GM12892 (cell line): ENCODE data around the gene NFE2L3.
"Not testable (repeated sequence)": the region's sequence is repeated elsewhere in the genome, so short reads cannot be mapped to it uniquely, and the experiment has no call there.

Experiments used
- POLR2A ChIP-seq: IDR thresholded peaks from 2 replicates; pipeline ENCODE4 v1.6.1; 2011; ENCODE audit warnings: low read depth, low read length, control low read depth
- POLR2AphosphoS5 ChIP-seq: IDR thresholded peaks from 2 replicates; pipeline ENCODE4 v1.6.1; 2011; ENCODE audit warnings: low read depth, low read length, control low read depth
- TAF1 ChIP-seq: IDR thresholded peaks from 2 replicates; pipeline ENCODE4 v1.6.1; 2011; ENCODE audit warnings: low read depth, mild to moderate bottlenecking, control low read depth, low read length, borderline replicate concordance

DNA sequence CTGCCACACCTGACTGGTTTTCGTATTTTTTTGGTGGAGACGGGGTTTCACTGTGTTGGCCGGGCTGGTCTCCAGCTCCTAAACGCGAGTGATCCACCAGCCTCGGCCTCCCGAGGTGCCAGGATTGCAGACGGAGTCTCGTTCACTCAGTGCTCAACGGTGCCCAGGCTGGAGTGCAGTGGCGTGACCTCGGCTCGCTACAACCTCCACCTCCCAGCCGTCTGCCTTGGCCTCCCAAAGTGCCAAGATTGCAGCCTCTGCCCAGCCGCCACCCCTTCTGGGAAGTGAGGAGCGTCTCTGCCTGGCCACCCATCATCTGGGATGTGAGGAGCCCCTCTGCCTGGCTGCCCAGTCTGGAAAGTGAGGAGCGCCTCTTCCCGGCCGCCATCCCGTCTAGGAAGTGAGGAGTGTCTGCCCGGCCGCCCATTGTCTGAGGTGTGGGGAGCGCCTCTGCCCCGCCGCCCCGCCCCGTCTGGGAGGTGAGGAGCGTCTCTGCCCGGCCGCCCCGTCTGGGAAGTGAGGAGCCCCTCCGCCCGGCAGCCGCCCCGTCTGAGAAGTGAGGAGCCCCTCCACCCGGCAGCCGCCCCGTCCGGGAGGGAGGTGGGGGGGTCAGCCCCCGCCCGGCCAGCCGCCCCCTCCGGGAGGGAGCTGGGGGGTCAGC is 4.2 kb upstream of the NFE2L3 start:
- not testable (repeated sequence) for TF ChIP-seq POLR2AphosphoS5, POLR2A, TAF1
